ENCODE results near the gene ZGLP1.

GRCh38 chr19:10269333-10270179 is 40.1 kb downstream of the ZGLP1 start:
- TF ChIP-seq CTCF (IDR thresholded peaks at IDR 0.05 in 8 of 11, conservative IDR thresholded peaks at IDR 0.05 in 3 of 11), result peak; percentile 87 to 98 (median 96)
- TF ChIP-seq POLR2A (IDR thresholded peaks at IDR 0.05), result no peak
- peak; percentile 67 to 84 (median 72) for TF ChIP-seq POLR2AphosphoS5 (IDR thresholded peaks at IDR 0.05)
